Measurements from ENCODE around the gene NFATC2.
A peak's percentile ranks its signal among the peaks of the same experiment; 100 is the strongest.

NFATC2 gene

DNA sequence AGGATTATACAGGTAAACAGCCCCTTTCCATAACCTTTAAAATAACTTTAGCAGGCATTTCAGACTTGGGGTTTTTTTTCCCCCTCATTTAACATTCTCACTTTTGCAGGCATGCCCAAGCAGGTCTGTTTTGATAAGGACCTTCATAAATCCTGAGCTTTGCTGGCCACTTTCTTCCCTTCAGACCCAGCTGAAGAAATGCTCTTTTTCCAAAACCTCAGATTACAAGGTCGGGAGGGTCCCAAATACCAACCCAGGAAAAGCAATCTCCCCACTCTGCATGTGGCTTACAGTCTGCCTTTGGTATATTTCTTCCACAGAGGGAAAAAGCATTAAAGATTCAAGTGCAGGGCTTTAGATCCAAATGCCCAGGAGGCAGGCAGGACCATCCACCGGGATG, 6.8 kb downstream of the NFATC2 start (continued):
- TF ChIP-seq, protein P1, sequence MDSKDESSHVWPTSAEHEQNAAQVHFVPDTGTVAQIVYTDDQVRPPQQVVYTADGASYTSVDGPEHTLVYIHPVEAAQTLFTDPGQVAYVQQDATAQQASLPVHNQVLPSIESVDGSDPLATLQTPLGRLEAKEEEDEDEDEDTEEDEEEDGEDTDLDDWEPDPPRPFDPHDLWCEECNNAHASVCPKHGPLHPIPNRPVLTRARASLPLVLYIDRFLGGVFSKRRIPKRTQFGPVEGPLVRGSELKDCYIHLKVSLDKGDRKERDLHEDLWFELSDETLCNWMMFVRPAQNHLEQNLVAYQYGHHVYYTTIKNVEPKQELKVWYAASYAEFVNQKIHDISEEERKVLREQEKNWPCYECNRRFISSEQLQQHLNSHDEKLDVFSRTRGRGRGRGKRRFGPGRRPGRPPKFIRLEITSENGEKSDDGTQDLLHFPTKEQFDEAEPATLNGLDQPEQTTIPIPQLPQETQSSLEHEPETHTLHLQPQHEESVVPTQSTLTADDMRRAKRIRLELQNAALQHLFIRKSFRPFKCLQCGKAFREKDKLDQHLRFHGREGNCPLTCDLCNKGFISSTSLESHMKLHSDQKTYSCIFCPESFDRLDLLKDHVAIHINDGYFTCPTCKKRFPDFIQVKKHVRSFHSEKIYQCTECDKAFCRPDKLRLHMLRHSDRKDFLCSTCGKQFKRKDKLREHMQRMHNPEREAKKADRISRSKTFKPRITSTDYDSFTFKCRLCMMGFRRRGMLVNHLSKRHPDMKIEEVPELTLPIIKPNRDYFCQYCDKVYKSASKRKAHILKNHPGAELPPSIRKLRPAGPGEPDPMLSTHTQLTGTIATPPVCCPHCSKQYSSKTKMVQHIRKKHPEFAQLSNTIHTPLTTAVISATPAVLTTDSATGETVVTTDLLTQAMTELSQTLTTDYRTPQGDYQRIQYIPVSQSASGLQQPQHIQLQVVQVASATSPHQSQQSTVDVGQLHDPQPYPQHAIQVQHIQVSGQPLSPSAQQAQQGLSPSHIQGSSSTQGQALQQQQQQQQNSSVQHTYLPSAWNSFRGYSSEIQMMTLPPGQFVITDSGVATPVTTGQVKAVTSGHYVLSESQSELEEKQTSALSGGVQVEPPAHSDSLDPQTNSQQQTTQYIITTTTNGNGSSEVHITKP (tag by site-specific recombination; IDR thresholded peaks at IDR 0.05) = 0 out of 2 replicates have a peak, but pooled peaks have one; percentile 4
- TF ChIP-seq ZNF510 (tag by site-specific recombination; IDR thresholded peaks at IDR 0.05; ENCODE audit: insufficient replicate concordance) (no peak), ZNF654 (tag by site-specific recombination; IDR thresholded peaks at IDR 0.05; ENCODE audit: low read depth) (no peak), REPIN1 (tag by site-specific recombination; IDR thresholded peaks at IDR 0.05; ENCODE audit: low read depth) (no peak), ZFHX2 (tag by site-specific recombination; conservative IDR thresholded peaks at IDR 0.05) (no peak)

- Histone ChIP-seq H3K9me3 (ENCODE audit: control insufficient read depth, insufficient read depth, low read depth, low read length) (no peaks in the 10 kb centered on the region), H3K36me3 (ENCODE audit: control insufficient read depth in 2 of 2, insufficient read depth in 1 of 2, low read length in 2 of 2) (no peaks in the 10 kb centered on the region), H3K4me1 (ENCODE audit: control insufficient read depth, insufficient read depth, low read length) (peaks cover 4% of the 10 kb centered on the region), H3K27ac (ENCODE audit: extremely low read depth, low read depth, low read length) (no peak overlapping the region), H3K4me3 (ENCODE audit: low read depth, low read length) (no peak overlapping the region)
- CTCF ChIA-PET = interaction anchor here (0.8 kb wide), 1 partner anchor 15 kb away, joined by 3 read pairs; no protein-coding TSS in a partner anchor
- POLR2A ChIA-PET = no interaction called here
- TF ChIP-seq, protein P2, sequence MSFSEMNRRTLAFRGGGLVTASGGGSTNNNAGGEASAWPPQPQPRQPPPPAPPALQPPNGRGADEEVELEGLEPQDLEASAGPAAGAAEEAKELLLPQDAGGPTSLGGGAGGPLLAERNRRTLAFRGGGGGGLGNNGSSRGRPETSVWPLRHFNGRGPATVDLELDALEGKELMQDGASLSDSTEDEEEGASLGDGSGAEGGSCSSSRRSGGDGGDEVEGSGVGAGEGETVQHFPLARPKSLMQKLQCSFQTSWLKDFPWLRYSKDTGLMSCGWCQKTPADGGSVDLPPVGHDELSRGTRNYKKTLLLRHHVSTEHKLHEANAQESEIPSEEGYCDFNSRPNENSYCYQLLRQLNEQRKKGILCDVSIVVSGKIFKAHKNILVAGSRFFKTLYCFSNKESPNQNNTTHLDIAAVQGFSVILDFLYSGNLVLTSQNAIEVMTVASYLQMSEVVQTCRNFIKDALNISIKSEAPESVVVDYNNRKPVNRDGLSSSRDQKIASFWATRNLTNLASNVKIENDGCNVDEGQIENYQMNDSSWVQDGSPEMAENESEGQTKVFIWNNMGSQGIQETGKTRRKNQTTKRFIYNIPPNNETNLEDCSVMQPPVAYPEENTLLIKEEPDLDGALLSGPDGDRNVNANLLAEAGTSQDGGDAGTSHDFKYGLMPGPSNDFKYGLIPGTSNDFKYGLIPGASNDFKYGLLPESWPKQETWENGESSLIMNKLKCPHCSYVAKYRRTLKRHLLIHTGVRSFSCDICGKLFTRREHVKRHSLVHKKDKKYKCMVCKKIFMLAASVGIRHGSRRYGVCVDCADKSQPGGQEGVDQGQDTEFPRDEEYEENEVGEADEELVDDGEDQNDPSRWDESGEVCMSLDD (tag by site-specific recombination; IDR thresholded peaks at IDR 0.05) = no peak
- TF ChIP-seq ZNF37A (tag by site-specific recombination; IDR thresholded peaks at IDR 0.05) (no peak), ZNF48 (tag by site-specific recombination; IDR thresholded peaks at IDR 0.05) (no peak), ZNF707 (tag by site-specific recombination; IDR thresholded peaks at IDR 0.05) (no peak), BCL11B (tag by site-specific recombination; IDR thresholded peaks at IDR 0.05; ENCODE audit: low read depth) (no peak), ZNF2 (tag by site-specific recombination; IDR thresholded peaks at IDR 0.05) (no peak), ZFP41 (tag by site-specific recombination; IDR thresholded peaks at IDR 0.05; ENCODE audit: borderline replicate concordance) (no peak), ZNF174 (tag by site-specific recombination; IDR thresholded peaks at IDR 0.05) (no peak), ZNF514 (tag by site-specific recombination; IDR thresholded peaks at IDR 0.05) (no peak), ZNF768 (tag by site-specific recombination; IDR thresholded peaks at IDR 0.05) (no peak), KLF10 (tag by site-specific recombination; IDR thresholded peaks at IDR 0.05) (no peak)
- TF ChIP-seq, protein P3, sequence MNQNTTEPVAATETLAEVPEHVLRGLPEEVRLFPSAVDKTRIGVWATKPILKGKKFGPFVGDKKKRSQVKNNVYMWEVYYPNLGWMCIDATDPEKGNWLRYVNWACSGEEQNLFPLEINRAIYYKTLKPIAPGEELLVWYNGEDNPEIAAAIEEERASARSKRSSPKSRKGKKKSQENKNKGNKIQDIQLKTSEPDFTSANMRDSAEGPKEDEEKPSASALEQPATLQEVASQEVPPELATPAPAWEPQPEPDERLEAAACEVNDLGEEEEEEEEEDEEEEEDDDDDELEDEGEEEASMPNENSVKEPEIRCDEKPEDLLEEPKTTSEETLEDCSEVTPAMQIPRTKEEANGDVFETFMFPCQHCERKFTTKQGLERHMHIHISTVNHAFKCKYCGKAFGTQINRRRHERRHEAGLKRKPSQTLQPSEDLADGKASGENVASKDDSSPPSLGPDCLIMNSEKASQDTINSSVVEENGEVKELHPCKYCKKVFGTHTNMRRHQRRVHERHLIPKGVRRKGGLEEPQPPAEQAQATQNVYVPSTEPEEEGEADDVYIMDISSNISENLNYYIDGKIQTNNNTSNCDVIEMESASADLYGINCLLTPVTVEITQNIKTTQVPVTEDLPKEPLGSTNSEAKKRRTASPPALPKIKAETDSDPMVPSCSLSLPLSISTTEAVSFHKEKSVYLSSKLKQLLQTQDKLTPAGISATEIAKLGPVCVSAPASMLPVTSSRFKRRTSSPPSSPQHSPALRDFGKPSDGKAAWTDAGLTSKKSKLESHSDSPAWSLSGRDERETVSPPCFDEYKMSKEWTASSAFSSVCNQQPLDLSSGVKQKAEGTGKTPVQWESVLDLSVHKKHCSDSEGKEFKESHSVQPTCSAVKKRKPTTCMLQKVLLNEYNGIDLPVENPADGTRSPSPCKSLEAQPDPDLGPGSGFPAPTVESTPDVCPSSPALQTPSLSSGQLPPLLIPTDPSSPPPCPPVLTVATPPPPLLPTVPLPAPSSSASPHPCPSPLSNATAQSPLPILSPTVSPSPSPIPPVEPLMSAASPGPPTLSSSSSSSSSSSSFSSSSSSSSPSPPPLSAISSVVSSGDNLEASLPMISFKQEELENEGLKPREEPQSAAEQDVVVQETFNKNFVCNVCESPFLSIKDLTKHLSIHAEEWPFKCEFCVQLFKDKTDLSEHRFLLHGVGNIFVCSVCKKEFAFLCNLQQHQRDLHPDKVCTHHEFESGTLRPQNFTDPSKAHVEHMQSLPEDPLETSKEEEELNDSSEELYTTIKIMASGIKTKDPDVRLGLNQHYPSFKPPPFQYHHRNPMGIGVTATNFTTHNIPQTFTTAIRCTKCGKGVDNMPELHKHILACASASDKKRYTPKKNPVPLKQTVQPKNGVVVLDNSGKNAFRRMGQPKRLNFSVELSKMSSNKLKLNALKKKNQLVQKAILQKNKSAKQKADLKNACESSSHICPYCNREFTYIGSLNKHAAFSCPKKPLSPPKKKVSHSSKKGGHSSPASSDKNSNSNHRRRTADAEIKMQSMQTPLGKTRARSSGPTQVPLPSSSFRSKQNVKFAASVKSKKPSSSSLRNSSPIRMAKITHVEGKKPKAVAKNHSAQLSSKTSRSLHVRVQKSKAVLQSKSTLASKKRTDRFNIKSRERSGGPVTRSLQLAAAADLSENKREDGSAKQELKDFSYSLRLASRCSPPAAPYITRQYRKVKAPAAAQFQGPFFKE (tag by site-specific recombination; IDR thresholded peaks at IDR 0.05; ENCODE audit: borderline replicate concordance) = no peak
- TF ChIP-seq, protein P4, sequence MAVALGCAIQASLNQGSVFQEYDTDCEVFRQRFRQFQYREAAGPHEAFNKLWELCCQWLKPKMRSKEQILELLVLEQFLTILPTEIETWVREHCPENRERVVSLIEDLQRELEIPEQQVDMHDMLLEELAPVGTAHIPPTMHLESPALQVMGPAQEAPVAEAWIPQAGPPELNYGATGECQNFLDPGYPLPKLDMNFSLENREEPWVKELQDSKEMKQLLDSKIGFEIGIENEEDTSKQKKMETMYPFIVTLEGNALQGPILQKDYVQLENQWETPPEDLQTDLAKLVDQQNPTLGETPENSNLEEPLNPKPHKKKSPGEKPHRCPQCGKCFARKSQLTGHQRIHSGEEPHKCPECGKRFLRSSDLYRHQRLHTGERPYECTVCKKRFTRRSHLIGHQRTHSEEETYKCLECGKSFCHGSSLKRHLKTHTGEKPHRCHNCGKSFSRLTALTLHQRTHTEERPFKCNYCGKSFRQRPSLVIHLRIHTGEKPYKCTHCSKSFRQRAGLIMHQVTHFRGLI (tag by site-specific recombination; IDR thresholded peaks at IDR 0.05) = no peak
- TF ChIP-seq, protein P5, sequence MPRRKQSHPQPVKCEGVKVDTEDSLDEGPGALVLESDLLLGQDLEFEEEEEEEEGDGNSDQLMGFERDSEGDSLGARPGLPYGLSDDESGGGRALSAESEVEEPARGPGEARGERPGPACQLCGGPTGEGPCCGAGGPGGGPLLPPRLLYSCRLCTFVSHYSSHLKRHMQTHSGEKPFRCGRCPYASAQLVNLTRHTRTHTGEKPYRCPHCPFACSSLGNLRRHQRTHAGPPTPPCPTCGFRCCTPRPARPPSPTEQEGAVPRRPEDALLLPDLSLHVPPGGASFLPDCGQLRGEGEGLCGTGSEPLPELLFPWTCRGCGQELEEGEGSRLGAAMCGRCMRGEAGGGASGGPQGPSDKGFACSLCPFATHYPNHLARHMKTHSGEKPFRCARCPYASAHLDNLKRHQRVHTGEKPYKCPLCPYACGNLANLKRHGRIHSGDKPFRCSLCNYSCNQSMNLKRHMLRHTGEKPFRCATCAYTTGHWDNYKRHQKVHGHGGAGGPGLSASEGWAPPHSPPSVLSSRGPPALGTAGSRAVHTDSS (tag by site-specific recombination; IDR thresholded peaks at IDR 0.05) = no peak
- TF ChIP-seq, protein P6, sequence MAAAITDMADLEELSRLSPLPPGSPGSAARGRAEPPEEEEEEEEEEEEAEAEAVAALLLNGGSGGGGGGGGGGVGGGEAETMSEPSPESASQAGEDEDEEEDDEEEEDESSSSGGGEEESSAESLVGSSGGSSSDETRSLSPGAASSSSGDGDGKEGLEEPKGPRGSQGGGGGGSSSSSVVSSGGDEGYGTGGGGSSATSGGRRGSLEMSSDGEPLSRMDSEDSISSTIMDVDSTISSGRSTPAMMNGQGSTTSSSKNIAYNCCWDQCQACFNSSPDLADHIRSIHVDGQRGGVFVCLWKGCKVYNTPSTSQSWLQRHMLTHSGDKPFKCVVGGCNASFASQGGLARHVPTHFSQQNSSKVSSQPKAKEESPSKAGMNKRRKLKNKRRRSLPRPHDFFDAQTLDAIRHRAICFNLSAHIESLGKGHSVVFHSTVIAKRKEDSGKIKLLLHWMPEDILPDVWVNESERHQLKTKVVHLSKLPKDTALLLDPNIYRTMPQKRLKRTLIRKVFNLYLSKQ (tag by site-specific recombination; IDR thresholded peaks at IDR 0.05; ENCODE audit: borderline replicate concordance) = no peak
These were observed 7.5 kb downstream of the NFATC2 start for GRCh38 chr20:51535075-51535386.

Data from HEK293 (cell line).